Fibroblast of peridontal ligament (primary cell): ENCODE measurements around the gene ACOXL.
A peak's percentile ranks its signal among the peaks of the same experiment; 100 is the strongest.

Experiments used
- DNase-seq: peaks from one replicate; pipeline ENCODE4 v3.0.0-alpha.2; 2010; ENCODE audit errors: extremely low read depth

The ACOXL gene

GRCh38 chr2:110755491-110756078, 23.2 kb downstream of the ACOXL start:
- peak; percentile 44 for DNase-seq

GRCh38 chr2:110759411-110759810, 27.0 kb downstream of the ACOXL start:
- DNase-seq, result no peak

- no peak for DNase-seq
These were observed 32.6 kb downstream of the ACOXL start for GRCh38 chr2:110764931-110765330.

GRCh38 chr2:110766291-110766690, 33.9 kb downstream of the ACOXL start:
- DNase-seq, result no peak

- no peak for DNase-seq
These were observed 36.2 kb downstream of the ACOXL start for GRCh38 chr2:110768591-110768990.

GRCh38 chr2:110770404-110770958, 38.1 kb downstream of the ACOXL start:
- DNase-seq, result no peak

GRCh38 chr2:110770959-110771431, 38.6 kb downstream of the ACOXL start:
- DNase-seq, result peak; percentile 40

GRCh38 chr2:110771547-110772382, 39.4 kb downstream of the ACOXL start:
- DNase-seq, result no peak

GRCh38 chr2:110772383-110772755, 40.0 kb downstream of the ACOXL start:
- DNase-seq, result no peak

GRCh38 chr2:110773401-110773921, 41.1 kb downstream of the ACOXL start:
- DNase-seq, result no peak

- no peak for DNase-seq
These were observed 42.3 kb downstream of the ACOXL start for GRCh38 chr2:110774701-110775100.

GRCh38 chr2:110777531-110778311, 45.3 kb downstream of the ACOXL start:
- DNase-seq, result no peak

- no peak for DNase-seq
These were observed 48.1 kb downstream of the ACOXL start for GRCh38 chr2:110780461-110780860.

- no peak for DNase-seq
These were observed 51.0 kb downstream of the ACOXL start for GRCh38 chr2:110783196-110783873.

- DNase-seq, result no peak
These were observed 51.8 kb downstream of the ACOXL start for GRCh38 chr2:110784047-110784631.

GRCh38 chr2:110785439-110785838, 53.1 kb downstream of the ACOXL start:
- no peak for DNase-seq

GRCh38 chr2:110788976-110789375, 56.6 kb downstream of the ACOXL start:
- no peak for DNase-seq

- DNase-seq, result no peak
These were observed 57.3 kb downstream of the ACOXL start for GRCh38 chr2:110789706-110790105.

- DNase-seq, result no peak
These were observed 58.5 kb downstream of the ACOXL start for GRCh38 chr2:110790907-110791306.

- DNase-seq, result no peak
These were observed 59.1 kb downstream of the ACOXL start for GRCh38 chr2:110791435-110791834.

- no peak for DNase-seq
These were observed 60.7 kb downstream of the ACOXL start for GRCh38 chr2:110793034-110793433.
